GM18511 (cell line): Measurements from ENCODE around the gene LRRC43.
A peak's percentile ranks its signal among the peaks of the same experiment; 100 is the strongest.

Experiments
- ATAC-seq: cut with Tn5 transposase; IDR thresholded peaks from one replicate; pipeline ENCODE4 v1.9.1; 2021; ENCODE audit warnings: mild to moderate bottlenecking, moderate library complexity; ENCODE audit not compliant: unreplicated experiment

LRRC43 gene

DNA sequence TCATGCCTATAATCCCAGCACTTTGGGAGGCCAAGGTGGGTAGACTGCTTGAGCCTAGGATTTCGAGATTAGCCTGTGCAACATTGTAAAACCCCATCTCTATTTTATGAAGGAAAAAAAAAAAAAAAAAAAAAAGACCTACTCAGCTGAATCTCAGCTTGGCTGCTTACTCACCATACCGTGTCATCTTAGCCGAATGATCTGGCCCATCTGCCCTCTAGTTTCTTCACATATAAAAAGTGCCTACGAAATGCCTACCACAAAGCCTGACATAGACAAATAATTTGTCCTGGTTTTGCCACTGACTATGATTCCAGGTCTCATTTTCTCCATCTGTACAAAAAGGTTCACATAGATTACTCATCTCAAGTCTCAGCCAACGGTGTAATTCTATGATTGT lies 32.8 kb downstream of the LRRC43 start:
- no peak for ATAC-seq

- no peak for ATAC-seq
Observed at GRCh38 chr12:122216445-122216844, 33.5 kb downstream of the LRRC43 start.

- peak; percentile 89 for ATAC-seq
Observed at GRCh38 chr12:122225683-122226365, 42.9 kb downstream of the LRRC43 start, which contains the start of gene DIABLO. Gene DIABLO, minus strand, starts transcription at chr12:122226052. Its CDS starts 38 bp downstream, at chr12:122226014.

- no peak for ATAC-seq
Observed at GRCh38 chr12:122226366-122227125, 43.6 kb downstream of the LRRC43 start.

DNA sequence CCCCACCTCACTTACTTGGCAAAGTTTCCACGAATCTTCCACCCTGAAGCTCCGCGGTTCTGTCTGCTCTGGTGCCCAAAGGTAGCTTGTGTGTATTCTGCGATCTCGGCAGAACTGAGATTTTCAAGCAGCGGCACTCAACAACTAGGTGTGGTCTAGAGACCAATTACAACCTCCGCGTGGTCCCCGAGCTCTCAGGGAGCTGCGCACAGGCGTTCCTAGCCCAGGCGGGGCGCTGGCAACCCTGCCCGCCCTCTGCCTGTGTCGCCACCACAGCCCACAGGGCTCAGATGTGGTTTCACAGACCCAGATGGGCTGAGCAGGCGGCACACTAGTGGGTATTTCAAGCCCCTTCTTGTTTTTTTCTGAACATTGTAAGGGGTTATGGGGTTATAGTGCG lies 44.4 kb downstream of the LRRC43 start:
- ATAC-seq: no peak

DNA sequence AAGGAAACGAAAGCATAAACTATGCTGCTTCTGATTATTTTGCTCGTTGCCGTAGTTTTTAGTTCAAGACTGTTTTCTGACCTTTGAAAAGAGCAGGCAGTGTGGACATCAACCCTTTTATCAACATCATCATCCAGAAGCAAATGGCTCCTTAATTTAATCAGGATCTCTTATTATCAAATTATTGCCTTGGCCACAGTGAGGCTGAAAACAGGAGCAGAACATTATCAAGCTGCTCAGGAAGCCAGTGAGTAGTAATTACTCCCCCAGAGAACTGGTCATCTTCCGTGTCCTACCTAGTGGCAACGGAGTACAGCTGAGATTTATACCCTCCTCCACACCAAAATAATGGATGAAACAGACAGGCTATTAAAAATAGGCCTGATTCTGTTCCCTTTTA lies 45.2 kb downstream of the LRRC43 start:
- ATAC-seq: no peak

GRCh38 chr12:122230798-122231197 lies 47.9 kb downstream of the LRRC43 start:
- ATAC-seq: no peak

GRCh38 chr12:122232691-122233090 lies 49.8 kb downstream of the LRRC43 start:
- ATAC-seq: no peak

DNA sequence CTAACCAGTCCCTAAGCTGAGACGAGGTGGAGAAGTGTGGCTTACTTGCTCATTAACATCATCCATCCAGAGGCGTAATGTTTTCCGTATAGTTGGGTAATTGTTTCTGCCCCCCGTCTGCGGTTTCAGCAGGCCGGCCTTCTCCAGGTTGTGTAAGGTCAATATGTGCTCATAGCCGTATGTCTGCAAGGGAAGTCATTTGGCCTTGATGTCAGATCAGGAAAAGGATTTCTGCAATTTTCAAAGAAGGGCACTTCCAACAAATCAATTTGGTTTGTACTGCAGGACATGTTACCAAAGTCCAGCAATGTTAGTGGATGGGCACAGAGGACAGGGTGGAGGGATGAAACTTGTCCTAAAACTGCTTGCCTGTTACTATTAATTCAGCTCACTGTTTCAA lies 52.8 kb downstream of the LRRC43 start:
- ATAC-seq: no peak

GRCh38 chr12:122238861-122239260 lies 55.9 kb downstream of the LRRC43 start:
- no peak for ATAC-seq

DNA sequence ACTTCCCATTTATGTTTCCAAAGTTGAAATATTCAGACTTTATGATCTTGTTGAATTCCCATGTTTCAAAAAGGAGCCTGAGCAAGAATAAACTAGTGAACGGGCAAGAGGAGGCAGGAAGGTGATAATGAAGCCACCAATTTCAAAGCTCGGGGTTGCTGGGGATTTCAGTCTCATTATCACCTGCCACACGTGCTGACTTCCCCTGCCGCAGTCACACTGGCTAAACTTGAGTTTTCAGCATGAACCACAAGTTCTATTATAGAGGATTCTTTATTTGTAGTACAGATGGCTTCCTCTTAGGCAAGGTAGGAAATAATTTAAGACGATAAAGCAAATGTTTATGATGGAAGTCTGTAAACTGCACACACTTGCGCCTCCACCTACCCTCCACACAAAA lies 61.0 kb downstream of the LRRC43 start:
- ATAC-seq: no peak

DNA sequence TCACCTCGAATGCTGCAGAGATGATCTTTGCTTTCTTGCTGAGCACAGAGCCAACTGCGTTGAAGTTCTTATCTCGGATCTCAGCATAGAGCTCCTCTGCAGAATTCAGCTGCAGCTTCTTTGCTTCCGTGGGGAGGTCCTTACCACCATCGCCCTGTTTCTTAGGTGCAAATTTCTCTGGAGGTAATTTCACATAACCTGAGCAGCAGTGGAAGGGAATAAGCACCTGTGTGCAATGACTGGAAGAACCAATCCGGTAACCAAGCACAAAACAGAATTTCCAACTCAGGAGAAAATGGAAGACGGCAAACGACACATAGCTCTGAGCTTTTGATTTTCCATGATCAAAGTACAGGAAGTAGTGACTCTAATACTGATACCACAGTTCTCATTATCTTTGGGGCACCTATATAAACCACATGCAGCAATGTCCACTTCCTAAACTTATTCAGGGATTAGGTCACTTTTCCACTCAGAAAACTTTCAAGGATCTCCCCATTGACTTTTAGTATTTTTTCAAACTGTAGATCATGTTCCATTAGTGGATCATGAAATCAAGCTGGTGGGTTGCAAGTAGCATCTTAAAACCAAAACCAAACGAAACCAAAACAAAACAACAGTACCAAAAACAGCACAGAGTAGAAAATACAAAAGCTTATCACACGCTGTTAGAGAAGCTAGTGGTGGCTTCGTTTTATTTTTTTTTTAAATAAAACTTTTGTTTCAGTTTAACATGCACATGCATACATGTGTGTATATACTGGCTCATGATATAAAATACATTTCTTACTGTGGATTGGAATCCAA lies 61.8 kb downstream of the LRRC43 start:
- no peak for ATAC-seq

GRCh38 chr12:122245553-122245952 lies 62.6 kb downstream of the LRRC43 start:
- no peak for ATAC-seq

- no peak for ATAC-seq
Observed at GRCh38 chr12:122250047-122250446, 67.1 kb downstream of the LRRC43 start.

DNA sequence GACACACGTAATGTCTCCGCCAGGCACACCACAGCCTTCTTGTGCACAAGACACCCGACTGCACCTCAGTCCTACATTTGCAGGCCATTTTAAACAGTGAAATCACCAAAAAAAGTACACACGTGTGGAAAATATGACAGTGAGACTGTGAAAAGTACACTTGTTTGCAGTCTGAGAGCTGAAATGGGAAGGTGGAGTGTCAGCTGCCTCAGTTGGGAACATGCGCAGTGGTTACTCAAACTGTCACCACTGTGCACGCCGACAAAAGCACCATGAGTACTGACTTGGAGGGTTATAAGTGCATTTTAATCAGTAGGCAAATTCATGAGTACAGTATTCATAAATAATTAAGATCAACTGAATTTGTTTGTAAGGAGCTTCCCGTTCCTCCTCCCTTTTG lies 67.6 kb downstream of the LRRC43 start:
- ATAC-seq: no peak
